Measurements from ENCODE around the gene DEF6. TPM values are rescaled to one million over a fixed set of nuclear protein-coding genes. Genes with fewer than 3 reads are reported as not detected.

The DEF6 gene
- total RNA-seq, 1 experiment from 2014 or later = 0.59 TPM

- Histone ChIP-seq H3K9me3 (ENCODE audit: control insufficient read depth, insufficient read depth, low read depth, low read length) (no peaks in the 10 kb centered on the region), H3K27me3 (ENCODE audit: control insufficient read depth, insufficient read depth, low read length) (peaks cover 11% of the 10 kb centered on the region; the same call in 1 of the 2 replicates), H3K27ac (ENCODE audit: low read length) (no peak overlapping the region), H3K4me3 (ENCODE audit: low read depth in 2 of 2, low read length in 2 of 2) (no peak overlapping the region), H3K4me1 (ENCODE audit: control insufficient read depth, insufficient read depth, low read length) (no peaks in the 10 kb centered on the region; the same call in 1 of the 2 replicates), H3K36me3 (ENCODE audit: control insufficient read depth, insufficient read depth, low read length) (no peaks in the 10 kb centered on the region)
- intact Hi-C loops (cut with micrococcal nuclease; ENCODE audit: unreplicated experiment) (no loop called here), in situ Hi-C loops (cut with HindIII; ENCODE audit: low pct_unique_long_range_greater_than_20kb, low sequenced_read_pairs) (no loop called here)
- ATAC-seq (no peak), DNase-seq (ENCODE audit: low read depth, low spot score) (no peak)
- POLR2A ChIA-PET = interaction anchor here (0.7 kb wide), 1 partner anchor 163 kb away, joined by 3 read pairs; no protein-coding TSS in a partner anchor
- CTCF ChIA-PET = no interaction called here
- TF ChIP-seq CTCF (IDR thresholded peaks at IDR 0.05) (no peak), TCF7L2 (IDR thresholded peaks at IDR 0.05; ENCODE audit: low read depth, low read length) (no peak), POLR2AphosphoS5 (IDR thresholded peaks at IDR 0.05; ENCODE audit: low read depth, low read length) (no peak), REST (IDR thresholded peaks at IDR 0.05; ENCODE audit: insufficient read depth in 1 of 2, low read depth in 2 of 2, low read length in 1 of 2) (no peak), SIN3A (IDR thresholded peaks at IDR 0.05; ENCODE audit: borderline replicate concordance, insufficient read depth, low read depth, low read length) (no peak)
- no TSS peak for BruUV-seq (replicated peaks)
Measured at GRCh38 chr6:35319346-35320030, 21.9 kb downstream of the DEF6 start.

GRCh38 chr6:35320031-35320410, 22.4 kb downstream of the DEF6 start:
- CTCF ChIA-PET = no interaction called here
- H3K4me3 ChIP-seq (ENCODE audit: low read depth in 2 of 2, low read length in 2 of 2) = no peak overlapping the region
- POLR2A ChIA-PET = no interaction called here
- no peaks in the 10 kb centered on the region for H3K9me3 ChIP-seq (ENCODE audit: control insufficient read depth, insufficient read depth, low read depth, low read length)
- in situ Hi-C loops (cut with HindIII; ENCODE audit: low pct_unique_long_range_greater_than_20kb, low sequenced_read_pairs) = no loop called here
- H3K27ac ChIP-seq (ENCODE audit: low read length) = no peak overlapping the region
- TF ChIP-seq POLR2AphosphoS5 (IDR thresholded peaks at IDR 0.05; ENCODE audit: low read depth, low read length) (no peak), TCF7L2 (IDR thresholded peaks at IDR 0.05; ENCODE audit: low read depth, low read length) (no peak), CTCF (IDR thresholded peaks at IDR 0.05) (no peak), SIN3A (IDR thresholded peaks at IDR 0.05; ENCODE audit: borderline replicate concordance, insufficient read depth, low read depth, low read length) (no peak), REST (IDR thresholded peaks at IDR 0.05; ENCODE audit: insufficient read depth in 1 of 2, low read depth in 2 of 2, low read length in 1 of 2) (no peak)
- intact Hi-C loops (cut with micrococcal nuclease; ENCODE audit: unreplicated experiment) = no loop called here
- H3K27me3 ChIP-seq (ENCODE audit: control insufficient read depth, insufficient read depth, low read length) = peaks cover 7% of the 10 kb centered on the region; the same call in 1 of the 2 replicates
- ATAC-seq (no peak), DNase-seq (ENCODE audit: low read depth, low spot score) (no peak)
- no peaks in the 10 kb centered on the region for H3K36me3 ChIP-seq (ENCODE audit: control insufficient read depth, insufficient read depth, low read length)
- no TSS peak for BruUV-seq (replicated peaks)
- no peaks in the 10 kb centered on the region; the same call in 1 of the 2 replicates for H3K4me1 ChIP-seq (ENCODE audit: control insufficient read depth, insufficient read depth, low read length)

Measured in Panc1 (cell line).